Progenitor cell of endocrine pancreas (in vitro differentiated cells): Measurements from ENCODE around the gene SPSB2. TPM values are rescaled to one million over a fixed set of nuclear protein-coding genes. Genes with fewer than 3 reads are reported as not detected.

Experiments used
- DNase-seq: peaks from one replicate; pipeline ENCODE4 v3.0.0; 2021; ENCODE audit warnings: low spot score; ENCODE audit not compliant: unreplicated experiment
- H3K27ac Mint-ChIP-seq: 2 replicates; pipeline ENCODE4 v1.8.0; 2021; ENCODE audit warnings: mild to moderate bottlenecking, moderate library complexity, mixed read lengths
- H3K27me3 Mint-ChIP-seq: 2 replicates; pipeline ENCODE4 v1.8.0; 2021; ENCODE audit warnings: mixed read lengths
- H3K36me3 Mint-ChIP-seq: 2 replicates; pipeline ENCODE4 v1.8.0; 2022; ENCODE audit warnings: mixed read lengths; ENCODE audit not compliant: insufficient read depth
- H3K4me1 Mint-ChIP-seq: 2 replicates; pipeline ENCODE4 v1.8.0; 2021; ENCODE audit warnings: low read depth, mixed read lengths
- H3K4me3 Mint-ChIP-seq: 2 replicates; pipeline ENCODE4 v1.8.0; 2021; ENCODE audit warnings: low read depth, mild to moderate bottlenecking, moderate library complexity, mixed read lengths
- H3K9me3 Mint-ChIP-seq: 2 replicates; pipeline ENCODE4 v1.8.0; 2021; ENCODE audit warnings: low read depth, mixed read lengths
- CTCF ChIP-seq: fragments of 200-600 bp; sonication (generic); IDR thresholded peaks from one replicate; pipeline ENCODE4 v1.5.0; 2021; ENCODE audit warnings: antibody characterized with exemption, mild to moderate bottlenecking; ENCODE audit not compliant: unreplicated experiment
- total RNA-seq: library from RNA; stranded (reverse); gene quantifications from 2 replicates; pipeline ENCODE4 v1.2.1, GENCODE V29; 2021

SPSB2 gene
- total RNA-seq, 1 donor from 2014 or later = 11.7 TPM

GRCh38 chr12:6826125-6826733 lies 46.9 kb downstream of the SPSB2 start:
- DNase-seq = no peak
- Mint-ChIP-seq H3K27me3 (peaks cover 54% of the 10 kb centered on the region), H3K9me3 (no peaks in the 10 kb centered on the region), H3K27ac (no peak overlapping the region), H3K4me3 (no peak overlapping the region), H3K36me3 (no peaks in the 10 kb centered on the region), H3K4me1 (peaks cover 10% of the 10 kb centered on the region)
- TF ChIP-seq CTCF = no peak

- TF ChIP-seq CTCF = peak; percentile 99
- Mint-ChIP-seq H3K9me3 (no peaks in the 10 kb centered on the region), H3K4me3 (no peak overlapping the region), H3K27ac (no peak overlapping the region), H3K36me3 (no peaks in the 10 kb centered on the region), H3K4me1 (peaks cover 17% of the 10 kb centered on the region), H3K27me3 (peaks cover 61% of the 10 kb centered on the region)
- peak; percentile 95 for DNase-seq
Measured at GRCh38 chr12:6825398-6826124, 47.5 kb downstream of the SPSB2 start.

- no peak for TF ChIP-seq CTCF
- peaks cover 19% of the 10 kb centered on the region for H3K4me1 Mint-ChIP-seq
- H3K27me3 Mint-ChIP-seq = peaks cover 63% of the 10 kb centered on the region
- H3K36me3 Mint-ChIP-seq = no peaks in the 10 kb centered on the region
- no peak overlapping the region for H3K4me3 Mint-ChIP-seq
- H3K9me3 Mint-ChIP-seq = no peaks in the 10 kb centered on the region
- no peak for DNase-seq
- no peak overlapping the region for H3K27ac Mint-ChIP-seq
Measured at GRCh38 chr12:6824901-6825381, 48.2 kb downstream of the SPSB2 start.

GRCh38 chr12:6824085-6824775 lies 48.9 kb downstream of the SPSB2 start:
- H3K4me1 Mint-ChIP-seq = peaks cover 22% of the 10 kb centered on the region
- no peak overlapping the region for H3K4me3 Mint-ChIP-seq
- DNase-seq = no peak
- no peaks in the 10 kb centered on the region for H3K9me3 Mint-ChIP-seq
- peaks cover 69% of the 10 kb centered on the region for H3K27me3 Mint-ChIP-seq
- H3K27ac Mint-ChIP-seq = no peak overlapping the region
- H3K36me3 Mint-ChIP-seq = no peaks in the 10 kb centered on the region
- TF ChIP-seq CTCF = no peak
